Measurements from ENCODE around the gene SLC4A1AP. TPM values are rescaled to one million over a fixed set of nuclear protein-coding genes. Genes with fewer than 3 reads are reported as not detected.

Gene SLC4A1AP
- total RNA-seq, 1 experiment from 2014 or later = 20.8 TPM

- H4K8ac ChIP-seq (replicated peaks; ENCODE audit: insufficient read length, low read depth, low read length) = no peak overlapping the region
- WGBS (ENCODE audit: extremely low coverage, insufficient read length, low lambda C conversion rate) = no CpG with 5 or more reads among the region's 3 CpGs
Measured at GRCh38 chr2:27622921-27623384, 40.7 kb upstream of the SLC4A1AP start.

More at GRCh38 chr2:27622921-27623384, 40.7 kb upstream of the SLC4A1AP start:
- Histone ChIP-seq H3K4me2 (ENCODE audit: insufficient read depth, insufficient read length, low read length) (no peak overlapping the region), H2AFZ (ENCODE audit: low read length) (no peak overlapping the region), H3K27me3 (ENCODE audit: insufficient read depth, low read length) (no peaks in the 10 kb centered on the region), H4K20me1 (ENCODE audit: control insufficient read depth, insufficient read depth, insufficient read length) (no peaks in the 10 kb centered on the region), H2BK20ac (ENCODE audit: low read depth, low read length, poor library complexity, severe bottlenecking) (no peak overlapping the region), H3K23me2 (ENCODE audit: insufficient read length, low read depth, low read length, poor library complexity, severe bottlenecking) (no peaks in the 10 kb centered on the region), H3K79me1 (ENCODE audit: insufficient read depth, low read depth, low read length, poor library complexity, severe bottlenecking) (no peaks in the 10 kb centered on the region), H3K9ac (ENCODE audit: extremely low read depth, insufficient read length, low read length) (no peak overlapping the region), H4K5ac (ENCODE audit: insufficient read length, low read depth, low read length) (no peak overlapping the region), H3K4me1 (ENCODE audit: insufficient read depth, low read length) (peaks cover 2% of the 10 kb centered on the region; the same call in 1 of the 2 replicates), H3K23ac (ENCODE audit: insufficient read length, low read depth, low read length) (no peak overlapping the region), H2BK12ac (ENCODE audit: insufficient read length, low read depth, low read length) (no peak overlapping the region), H3K27ac (ENCODE audit: insufficient read length, low read depth, low read length) (no peak overlapping the region), H3T11ph (ENCODE audit: low read length) (no peak overlapping the region), H3K9me3 (ENCODE audit: control insufficient read depth, low read depth, low read length) (no peaks in the 10 kb centered on the region), H3K56ac (ENCODE audit: insufficient read length, low read depth, low read length) (no peak overlapping the region), H4K91ac (ENCODE audit: insufficient read length, low read depth, low read length) (no peak overlapping the region), H3K14ac (ENCODE audit: insufficient read depth, low read length) (no peak overlapping the region), H2BK15ac (ENCODE audit: low read depth, low read length) (no peak overlapping the region), H3K79me2 (ENCODE audit: insufficient read depth, low read length) (no peaks in the 10 kb centered on the region), H2AK5ac (ENCODE audit: insufficient read length, low read length) (no peak overlapping the region), H3K4ac (ENCODE audit: low read depth, low read length) (no peak overlapping the region), H2BK120ac (ENCODE audit: low read depth, low read length, poor library complexity, severe bottlenecking) (no peak overlapping the region), H3K18ac (ENCODE audit: insufficient read length, low read depth, low read length) (no peak overlapping the region), H2BK5ac (ENCODE audit: insufficient read length, low read length) (no peak overlapping the region)
- Mint-ChIP-seq H3K27me3 (ENCODE audit: low read depth) (no peaks in the 10 kb centered on the region), H3K9me3 (no peaks in the 10 kb centered on the region), H3K36me3 (ENCODE audit: insufficient read depth in 1 of 3, low read depth in 3 of 3) (peaks cover 16 to 53% (median 44%) of the 10 kb centered on the region in 3 experiments; a peak in 6 of 7 replicates), H3K4me3 (no peak overlapping the region), H3K4me1 (peaks cover 10 to 34% of the 10 kb centered on the region in 2 experiments; a peak in 3 of 4 replicates), H3K27ac (peak overlapping the region in 2 of 3 experiments; percentile 60 to 71; a peak in 4 of 7 replicates)
- no peak for DNase-seq
- TF ChIP-seq CTCF (conservative IDR thresholded peaks at IDR 0.05) = no peak

All from H9 (cell line).